22Rv1 (cell line): Measurements from ENCODE around the gene TSHZ1.

Experiments used
- CTCF ChIP-seq: fragments of 450-650 bp; IDR thresholded peaks from 2 replicates; pipeline ENCODE4 v1.5.1; 2017; ENCODE audit warnings: mild to moderate bottlenecking
- ZFX ChIP-seq: fragments of 450-650 bp; IDR thresholded peaks from 2 replicates; pipeline ENCODE4 v1.6.1; 2017; ENCODE audit warnings: antibody characterized with exemption, borderline replicate concordance

GRCh38 chr18:75277610-75277928 is 67.0 kb downstream of the TSHZ1 start:
- TF ChIP-seq CTCF (no peak), ZFX (no peak)
